Colonic mucosa (tissue), 4 donors: ENCODE data around the gene PLCXD3. TPM values are rescaled to one million over a fixed set of nuclear protein-coding genes. Genes with fewer than 3 reads are reported as not detected.

Experiments
- DNase-seq: peaks from one replicate; pipeline ENCODE4 v3.0.0-alpha.2; 2020
- H3K27ac ChIP-seq: fragments of 200-600 bp; one replicate; pipeline ENCODE4 v1.8.0; 2021
- H3K27me3 ChIP-seq: fragments of 200-600 bp; one replicate; pipeline ENCODE4 v1.8.0; 2021
- H3K36me3 ChIP-seq: fragments of 200-600 bp; one replicate; pipeline ENCODE4 v1.8.0; 2021
- H3K4me1 ChIP-seq: fragments of 200-600 bp; one replicate; pipeline ENCODE4 v1.8.0; 2021; ENCODE audit warnings: mild to moderate bottlenecking
- H3K4me3 ChIP-seq: fragments of 200-600 bp; one replicate; pipeline ENCODE4 v1.8.0; 2021
- H3K9ac ChIP-seq, 2 donors: one replicate each; pipeline ENCODE4 v1.7.0; 2013; ENCODE audit warnings: control low read depth in 2 of 2, low read depth in 2 of 2, low read length in 2 of 2
- H3K9me3 ChIP-seq: fragments of 200-600 bp; one replicate; pipeline ENCODE4 v1.8.0; 2021
- CTCF ChIP-seq: fragments of 200-600 bp; IDR thresholded peaks from one replicate; pipeline ENCODE4 v1.8.0; 2022; ENCODE audit warnings: antibody characterized with exemption, mild to moderate bottlenecking
- intact Hi-C: fragments of 100-400 bp; cut with DNase I; formaldehyde crosslinking; loops from one replicate; pipeline ENCODE4 v1.14.1; 2022
- total RNA-seq, 2 donors: library from RNA; stranded (reverse); fragmentation: NEBNext Ultra II Directional in 1 of 2; extraction: Animal tissue kit (Norgen Biotek cat#: 25700) in 1 of 2; gene quantifications; one replicate each; pipeline ENCODE4 v1.2.1, GENCODE V29; 2021
- donor health status: healthy.
- donor health status: DM: no; HTN: no; CAD: no.
- donor health status: DM: no; HTN: no; CAD: no.

PLCXD3 gene
- total RNA-seq, 2 donors from 2014 or later = 0.47 to 0.80 TPM

- Histone ChIP-seq H3K4me3 (no peak overlapping the region), H3K9me3 (no peaks in the 10 kb centered on the region), H3K36me3 (no peaks in the 10 kb centered on the region), H3K27ac (no peak overlapping the region), H3K9ac (no peak overlapping the region), H3K27me3 (no peaks in the 10 kb centered on the region), H3K4me1 (no peaks in the 10 kb centered on the region)
- intact Hi-C loops = no loop called here
- TF ChIP-seq CTCF = no peak
- DNase-seq = peak; percentile 20
These were observed 101.5 kb downstream of the PLCXD3 start for GRCh38 chr5:41408676-41409443.

- Histone ChIP-seq H3K9ac (no peak overlapping the region), H3K27me3 (no peaks in the 10 kb centered on the region), H3K36me3 (no peaks in the 10 kb centered on the region), H3K4me3 (no peak overlapping the region), H3K27ac (no peak overlapping the region), H3K4me1 (no peaks in the 10 kb centered on the region), H3K9me3 (no peaks in the 10 kb centered on the region)
- TF ChIP-seq CTCF = no peak
- no peak for DNase-seq
- intact Hi-C loops = no loop called here
These were observed 103.5 kb downstream of the PLCXD3 start for GRCh38 chr5:41406936-41407335.

GRCh38 chr5:41406424-41406823 lies 104.0 kb downstream of the PLCXD3 start:
- Histone ChIP-seq H3K27ac (no peak overlapping the region), H3K36me3 (no peaks in the 10 kb centered on the region), H3K4me1 (no peaks in the 10 kb centered on the region), H3K9me3 (no peaks in the 10 kb centered on the region), H3K9ac (no peak overlapping the region), H3K27me3 (no peaks in the 10 kb centered on the region), H3K4me3 (no peak overlapping the region)
- peak; percentile 20 for DNase-seq
- TF ChIP-seq CTCF = no peak
- intact Hi-C loops = no loop called here

GRCh38 chr5:41404757-41405156 lies 105.6 kb downstream of the PLCXD3 start:
- Histone ChIP-seq H3K27me3 (no peaks in the 10 kb centered on the region), H3K36me3 (no peaks in the 10 kb centered on the region), H3K27ac (no peak overlapping the region), H3K4me3 (no peak overlapping the region), H3K4me1 (no peaks in the 10 kb centered on the region), H3K9ac (no peak overlapping the region), H3K9me3 (no peaks in the 10 kb centered on the region)
- no peak for DNase-seq
- intact Hi-C loops = no loop called here
- no peak for TF ChIP-seq CTCF

- no peaks in the 10 kb centered on the region for H3K4me1 ChIP-seq
- no peaks in the 10 kb centered on the region for H3K36me3 ChIP-seq
- H3K4me3 ChIP-seq = no peak overlapping the region
- intact Hi-C loops = no loop called here
- no peak overlapping the region for H3K9ac ChIP-seq
- no peaks in the 10 kb centered on the region for H3K27me3 ChIP-seq
- TF ChIP-seq CTCF = no peak
- no peaks in the 10 kb centered on the region for H3K9me3 ChIP-seq
- DNase-seq = no peak
- no peak overlapping the region for H3K27ac ChIP-seq
These were observed 106.6 kb downstream of the PLCXD3 start for GRCh38 chr5:41403846-41404245.
